NCI-H2081 (cell line): ENCODE measurements around the gene COX17.

Experiments
- DNase-seq, 2 experiments: peaks; one replicate each; lab custom pipeline; 2025; lab: John Stamatoyannopoulos, UW

COX17 gene

DNA sequence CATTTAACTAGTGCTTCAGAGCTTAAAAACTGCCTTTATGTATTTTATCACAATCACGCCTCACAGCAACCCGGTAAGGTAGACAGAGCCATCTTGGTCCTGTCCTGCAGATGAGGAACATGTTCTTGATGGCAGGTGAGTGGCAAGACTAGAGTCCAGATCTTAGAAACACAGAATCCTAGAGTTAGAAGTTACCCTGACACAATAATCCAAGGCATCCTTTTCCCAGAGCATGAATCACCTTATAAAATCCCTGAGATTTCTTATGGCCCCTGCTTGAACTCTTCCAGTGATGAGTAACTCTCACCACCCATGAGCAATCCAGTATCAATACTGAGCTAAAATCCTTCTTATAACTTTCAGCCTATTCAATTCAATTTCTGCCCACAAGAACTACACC lies 33.7 kb downstream of the COX17 start:
- DNase-seq = no peak

DNA sequence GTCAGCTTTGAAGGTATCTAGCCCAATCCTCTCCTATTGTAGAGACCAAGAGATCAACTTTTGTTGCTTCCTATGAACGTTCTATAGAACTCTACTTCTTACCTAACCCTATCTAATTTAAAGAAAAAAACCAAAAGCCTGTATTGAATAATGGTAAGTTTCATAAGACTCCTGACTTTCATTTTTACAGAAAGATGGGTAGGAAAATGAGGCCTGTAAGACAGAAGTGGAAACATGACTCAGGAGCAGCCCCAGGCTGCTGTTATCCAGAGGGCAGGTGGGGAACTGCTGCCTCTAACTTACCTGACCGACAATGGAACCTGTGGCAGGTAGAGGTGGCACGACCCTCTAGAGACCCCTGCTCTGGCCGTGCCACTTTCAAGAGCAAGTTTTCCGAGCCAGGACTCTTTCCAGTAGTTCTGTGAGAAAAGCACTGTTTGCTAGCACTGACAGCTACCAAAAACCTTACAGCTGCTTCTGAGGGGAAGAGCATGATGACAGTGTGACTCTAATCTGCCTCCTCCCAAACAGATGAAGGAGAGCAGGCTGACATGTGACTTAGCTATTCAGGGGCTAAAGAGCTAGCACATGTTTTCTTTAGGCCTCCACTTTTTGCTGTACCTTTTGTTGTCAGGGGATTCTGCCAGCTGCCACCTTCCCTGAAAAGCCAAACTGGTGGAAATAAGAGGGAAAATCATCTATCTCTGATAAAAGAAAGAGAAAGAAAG lies 34.3 kb downstream of the COX17 start:
- no peak for DNase-seq

DNA sequence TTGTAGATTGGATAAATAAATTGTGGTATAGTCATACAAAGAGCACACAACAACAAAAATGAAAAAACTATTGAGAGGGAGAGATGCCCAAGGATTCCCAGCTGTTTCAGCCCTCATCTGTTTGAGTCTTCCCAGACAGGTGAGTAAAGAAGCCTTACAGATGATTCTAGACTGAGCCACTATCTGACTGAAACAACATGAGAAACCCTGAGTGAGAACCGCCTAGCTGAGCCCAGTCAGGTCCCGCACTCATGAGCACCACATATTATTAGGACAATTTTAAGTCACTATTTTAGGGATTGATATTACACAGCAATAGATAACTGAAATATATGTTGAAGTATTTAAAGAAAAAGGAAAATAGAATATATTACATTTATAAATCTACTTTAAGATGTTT lies 35.8 kb downstream of the COX17 start:
- DNase-seq = no peak

DNA sequence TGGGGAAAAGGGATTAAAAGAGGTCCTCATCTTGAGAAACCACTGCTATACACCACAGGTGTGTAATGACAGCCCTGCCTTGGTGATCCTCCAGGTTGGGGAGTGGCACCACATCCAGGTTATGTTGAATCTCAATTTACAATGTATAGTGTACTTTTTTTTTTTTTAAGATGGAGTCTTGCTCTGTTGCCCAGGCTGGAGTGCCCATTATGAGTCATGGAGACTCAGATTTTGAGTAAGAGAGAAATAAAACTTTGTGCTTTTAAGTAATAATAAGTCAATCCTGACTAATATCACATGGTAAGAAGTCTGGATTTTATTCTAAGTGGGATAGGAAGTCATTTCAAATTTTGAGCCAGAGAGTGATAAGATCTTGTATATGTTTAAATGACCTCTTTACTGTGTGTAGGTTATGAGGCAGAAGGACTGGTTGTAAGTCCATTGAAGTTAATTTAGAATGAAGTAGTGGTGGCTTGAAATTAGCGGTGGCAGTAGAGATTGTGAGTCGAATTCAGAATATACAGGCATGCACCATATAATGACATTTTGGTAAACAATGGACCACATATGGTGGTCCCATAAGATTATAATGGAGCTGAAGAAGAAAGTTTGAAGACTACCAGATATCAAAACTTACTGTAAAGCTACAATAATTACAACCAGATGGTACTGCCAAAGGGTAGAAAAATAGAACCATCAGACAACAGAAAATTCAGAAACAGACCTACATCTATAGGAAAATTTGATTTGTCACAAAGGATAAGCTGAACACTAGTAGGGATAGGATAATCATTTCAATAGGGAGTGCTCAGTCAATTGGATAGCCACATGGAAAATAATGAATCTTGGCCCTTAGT lies 37.5 kb downstream of the COX17 start:
- no peak for DNase-seq

DNA sequence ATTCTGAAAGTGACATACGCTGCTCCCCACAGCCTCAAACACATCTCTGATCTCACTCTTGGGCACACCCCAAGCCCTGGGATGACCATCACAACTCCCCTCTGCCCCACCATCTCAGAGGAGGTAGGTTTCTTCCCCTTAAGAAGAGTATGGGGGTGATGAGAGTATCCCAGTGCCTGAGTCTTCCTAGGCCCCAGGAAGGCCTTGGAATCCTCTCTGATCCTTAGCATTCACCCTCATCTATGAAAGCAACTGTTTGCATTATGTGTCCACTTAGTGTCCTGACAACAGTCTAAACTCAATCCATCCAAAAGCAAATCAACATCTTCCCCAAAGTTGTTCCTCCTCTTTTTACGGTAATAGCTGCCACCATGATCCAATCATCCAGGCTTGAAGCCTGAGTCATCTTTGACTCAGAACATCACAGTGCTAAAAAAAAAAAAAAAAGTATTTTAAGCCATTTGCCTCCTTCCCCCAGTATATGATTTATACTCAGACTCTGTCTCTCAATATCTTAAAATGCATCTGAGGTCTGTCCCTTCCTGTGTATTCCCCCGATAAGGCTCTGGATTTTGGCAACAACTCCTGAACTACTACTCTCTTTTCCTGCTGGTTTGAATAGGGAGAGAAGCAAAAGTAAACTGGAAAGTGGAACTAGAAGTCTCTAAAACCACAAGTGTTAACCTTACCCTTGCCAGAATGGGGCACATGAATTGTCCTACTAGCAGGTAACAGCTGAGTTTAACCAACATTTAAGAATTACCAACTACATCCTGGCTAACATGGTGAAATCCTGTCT lies 39.3 kb downstream of the COX17 start:
- no peak for DNase-seq

DNA sequence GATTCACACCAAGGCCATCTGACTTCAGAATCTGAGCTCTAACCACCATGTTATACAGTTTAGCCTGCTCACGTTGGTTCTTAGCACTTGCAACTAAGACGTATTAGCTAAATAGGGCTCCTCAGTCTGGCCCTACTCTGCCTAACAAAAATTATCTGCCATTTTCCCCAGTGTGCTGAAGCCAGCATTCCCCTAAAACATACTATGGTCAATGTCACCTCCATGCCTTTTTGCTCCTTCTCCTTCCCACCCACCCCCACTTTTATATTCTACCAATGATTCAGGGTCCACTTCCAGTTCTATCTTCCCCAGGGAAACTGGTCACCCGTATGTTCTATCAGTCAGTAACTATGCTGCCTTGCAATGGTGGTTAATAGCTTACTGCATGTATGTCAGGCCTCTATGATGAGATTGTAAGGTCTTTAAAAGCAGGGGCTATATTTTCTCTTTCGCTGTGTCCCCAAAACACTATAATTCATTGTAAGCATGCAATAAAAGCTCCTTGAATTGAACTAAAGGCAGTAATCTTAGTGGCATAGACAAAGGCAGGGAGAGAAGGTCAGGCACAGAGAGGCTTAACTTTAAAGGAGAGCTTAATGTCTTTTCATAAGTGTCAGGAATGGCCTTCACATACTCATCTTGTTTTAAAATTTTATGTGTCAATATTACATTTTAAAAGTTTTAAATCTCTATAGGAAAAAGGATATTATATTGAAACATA lies 40.2 kb downstream of the COX17 start:
- no peak for DNase-seq

DNA sequence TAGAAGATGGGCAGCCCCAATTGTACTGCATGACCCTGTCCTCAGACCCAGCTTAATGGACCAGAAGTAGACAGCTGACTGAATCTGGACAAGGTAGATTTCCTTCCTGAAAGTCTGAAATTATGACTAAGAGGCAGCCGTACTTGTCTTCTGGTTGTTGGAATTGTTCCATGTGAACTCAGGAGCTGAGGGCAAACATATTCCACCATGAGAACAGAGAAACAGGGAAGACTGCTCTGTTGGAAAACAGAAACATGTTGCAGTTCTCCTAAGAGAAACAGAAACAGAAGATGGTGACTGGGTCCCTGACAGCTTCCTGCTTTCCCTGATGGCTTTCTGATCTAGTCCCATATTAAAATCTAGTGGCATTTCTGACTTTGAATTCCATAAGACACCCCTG lies 41.0 kb downstream of the COX17 start:
- no peak for DNase-seq

DNA sequence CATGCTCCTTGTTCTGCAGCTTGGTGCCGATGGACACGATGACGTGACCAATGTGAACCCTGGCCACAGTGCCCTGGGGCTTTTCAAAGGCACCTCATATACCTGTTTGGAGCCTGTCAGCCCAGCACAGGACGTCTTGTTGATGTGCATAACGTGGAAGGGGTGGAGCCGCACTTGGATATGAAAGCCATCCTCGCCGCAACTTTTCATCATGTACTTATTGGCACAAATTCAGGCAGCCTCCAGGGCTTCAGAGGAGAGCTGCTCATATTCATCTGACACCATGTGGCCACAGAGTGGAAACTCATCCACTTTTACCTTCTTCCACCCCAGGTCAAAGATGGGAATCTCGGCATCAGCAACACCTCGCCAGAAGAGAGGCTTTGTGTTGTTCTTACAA lies 41.5 kb downstream of the COX17 start:
- DNase-seq = no peak

DNA sequence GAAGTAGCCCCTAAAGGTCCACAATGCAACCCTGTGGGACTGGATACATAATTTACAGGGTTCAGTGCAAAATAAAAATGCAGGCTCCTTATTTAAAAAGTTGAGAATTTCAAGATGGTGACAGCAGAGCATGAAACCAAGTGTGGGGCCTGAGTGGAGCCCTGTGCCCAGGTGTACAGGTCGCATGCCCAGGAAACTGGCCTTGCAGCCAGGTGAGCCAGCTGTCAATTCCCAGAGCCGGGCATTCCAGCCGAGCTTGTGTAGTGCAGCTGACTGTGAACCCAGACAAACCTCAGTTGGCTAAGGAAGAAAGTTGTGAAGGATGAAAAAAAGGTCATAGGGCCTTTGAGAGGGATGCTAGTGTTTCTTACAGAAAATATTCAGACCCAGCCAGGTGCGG lies 44.4 kb downstream of the COX17 start:
- DNase-seq = no peak

DNA sequence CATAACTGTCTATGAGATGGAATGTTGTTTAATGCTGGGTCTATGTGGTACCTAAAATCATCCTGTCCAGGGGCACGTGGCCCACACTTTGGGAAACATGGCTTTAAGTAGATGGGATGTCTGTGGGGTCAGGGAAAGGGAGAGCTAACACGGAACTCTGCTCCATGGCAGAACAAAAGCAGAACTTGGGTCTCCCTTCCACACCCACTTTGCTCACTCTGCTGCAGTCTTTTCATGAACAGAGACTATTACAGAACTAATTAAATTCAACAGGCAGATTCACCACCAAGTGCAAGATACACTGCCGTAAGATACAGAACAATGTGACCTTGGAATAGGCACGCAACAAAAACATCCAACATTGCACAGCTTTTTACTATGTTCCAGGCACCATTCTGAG lies 45.0 kb downstream of the COX17 start:
- no peak for DNase-seq

DNA sequence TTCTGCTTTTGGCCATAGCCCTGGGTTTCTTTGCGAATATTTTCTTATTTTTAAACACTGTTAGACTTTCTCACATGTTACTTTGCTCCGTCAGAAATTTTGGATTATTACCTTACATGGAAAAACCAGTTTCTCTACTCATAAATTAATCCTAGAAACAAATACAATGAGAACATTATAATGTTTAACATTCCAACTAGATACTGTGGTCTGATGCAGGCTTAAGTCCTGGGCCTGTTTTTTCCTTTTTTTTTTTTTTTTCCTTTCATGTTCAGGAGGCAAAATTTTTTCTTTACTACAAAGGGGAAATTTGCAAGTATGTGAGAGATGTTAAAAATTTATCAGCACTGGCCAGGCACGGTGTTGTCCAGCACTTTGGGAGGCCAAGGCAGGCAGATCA lies 45.7 kb downstream of the COX17 start:
- no peak for DNase-seq

DNA sequence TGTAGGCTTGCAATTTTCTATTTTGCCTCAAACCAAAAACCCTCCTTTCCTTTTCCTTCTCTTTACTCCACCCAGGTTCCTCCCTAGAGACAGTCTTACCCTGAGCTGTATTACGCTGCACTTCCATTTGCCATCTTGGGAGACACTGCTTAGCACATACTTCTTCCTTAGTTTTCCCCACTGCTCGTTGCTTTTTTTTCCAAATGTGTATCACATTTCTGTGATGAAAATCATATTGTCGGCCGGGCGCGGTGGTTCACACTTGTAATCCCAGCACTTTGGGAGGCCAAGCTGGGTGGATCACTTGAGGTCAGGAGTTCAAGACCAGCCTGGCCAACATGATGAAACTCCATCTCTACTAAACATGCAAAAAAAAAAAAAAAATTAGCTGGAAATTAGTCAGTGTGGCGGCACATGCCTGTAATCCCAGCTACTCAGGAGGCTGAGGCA lies 46.3 kb downstream of the COX17 start:
- no peak for DNase-seq

DNA sequence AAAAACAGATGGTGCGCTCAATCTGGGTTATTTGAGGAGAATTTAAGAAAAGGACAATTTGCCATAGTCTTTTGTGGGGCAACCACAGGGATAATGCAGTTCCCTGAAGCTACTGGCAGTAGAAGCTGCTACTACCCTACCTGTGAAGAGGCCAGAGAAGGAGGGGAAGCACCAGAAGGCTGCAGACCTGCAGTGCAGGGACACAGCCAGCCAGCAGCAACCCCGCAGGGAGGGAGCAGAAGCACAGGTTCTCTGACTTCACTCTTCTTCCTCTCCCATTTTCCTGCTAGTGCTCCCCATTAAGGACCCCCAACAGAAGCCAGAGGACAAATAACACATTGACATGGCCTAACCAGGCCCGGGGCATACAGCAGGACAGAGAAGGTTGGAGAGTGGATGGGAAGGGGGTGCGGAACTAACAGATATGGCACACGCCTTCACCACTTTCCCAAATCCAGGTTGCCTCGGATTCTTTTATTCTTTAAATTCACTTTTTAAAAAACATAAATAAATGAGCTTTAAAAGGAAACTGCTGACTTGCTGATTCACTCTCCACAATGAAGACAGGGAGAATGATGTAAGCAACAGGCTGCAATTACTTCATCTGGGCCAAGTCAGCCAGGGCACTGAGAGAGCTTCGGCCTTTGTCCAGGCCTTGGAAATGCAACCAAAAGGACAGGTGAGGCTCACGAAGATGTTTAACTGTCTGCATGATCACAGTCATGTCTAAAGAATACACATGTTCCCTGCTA lies 46.9 kb downstream of the COX17 start:
- no peak for DNase-seq

DNA sequence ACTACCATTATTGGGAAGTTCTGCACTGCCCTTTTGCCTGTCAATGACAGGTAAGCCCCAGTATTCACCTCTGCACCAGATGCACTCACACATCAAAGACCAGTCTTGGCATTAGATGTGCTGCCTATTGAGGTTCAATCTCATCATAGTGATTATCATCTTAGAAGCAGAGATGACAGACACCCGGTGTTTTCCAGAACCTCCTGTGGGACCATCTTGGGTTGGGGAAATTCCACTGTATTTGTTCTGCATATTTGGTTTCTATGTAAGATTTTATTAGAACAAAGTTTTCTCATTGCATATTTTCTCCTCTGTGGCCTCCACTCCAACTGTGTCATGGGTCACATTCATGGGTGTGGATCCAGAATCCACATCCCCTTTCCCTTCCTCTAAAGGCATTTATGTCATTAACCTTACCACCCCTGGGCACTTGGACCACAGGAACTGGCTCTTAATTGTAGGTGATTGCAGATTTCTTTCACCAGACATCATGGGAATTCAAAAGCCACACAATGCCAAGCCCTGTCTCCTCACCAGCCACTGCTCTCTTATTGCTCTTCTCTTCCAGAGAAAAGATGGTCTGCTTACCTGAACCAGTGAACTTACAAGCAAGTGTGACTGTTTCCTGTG lies 48.3 kb downstream of the COX17 start:
- no peak for DNase-seq

DNA sequence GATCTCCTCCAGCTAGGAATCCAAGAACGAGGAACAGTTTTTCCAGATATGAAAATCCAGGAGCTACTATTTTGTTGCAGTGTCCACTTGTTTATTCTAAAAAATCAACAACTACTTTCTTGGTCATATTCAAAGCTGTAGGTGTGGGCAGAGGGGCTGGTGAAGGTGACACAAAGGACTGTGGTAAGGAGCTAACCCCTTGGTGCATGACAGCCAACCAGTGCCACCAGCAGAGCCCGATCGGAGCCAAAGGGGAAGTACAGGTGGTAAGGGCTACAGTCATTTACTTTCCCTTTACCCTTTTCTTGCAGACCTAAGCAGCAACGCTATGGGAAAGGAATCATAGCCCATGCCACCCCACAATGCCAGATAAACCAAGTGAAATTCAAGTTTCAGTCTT lies 48.8 kb downstream of the COX17 start:
- DNase-seq = no peak

DNA sequence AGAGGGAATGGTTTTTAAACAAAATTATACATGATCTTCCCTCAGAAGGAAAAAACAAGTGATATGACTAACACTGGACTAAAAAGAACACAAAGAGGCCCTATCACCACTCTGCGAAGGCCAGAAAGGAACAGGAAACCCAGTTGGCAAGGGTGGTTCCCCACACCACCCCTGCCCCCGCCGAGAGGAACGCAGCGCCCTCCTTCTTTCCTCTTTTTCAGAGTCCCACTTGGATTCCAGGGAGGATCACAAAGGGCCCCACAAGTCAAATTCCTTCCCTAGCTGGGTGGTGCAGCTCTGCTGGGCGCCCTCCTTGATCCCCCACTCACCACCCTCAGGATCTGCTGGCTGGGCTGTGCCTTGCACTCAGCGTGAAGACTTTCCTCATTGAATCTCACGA lies 49.7 kb downstream of the COX17 start:
- DNase-seq = no peak

DNA sequence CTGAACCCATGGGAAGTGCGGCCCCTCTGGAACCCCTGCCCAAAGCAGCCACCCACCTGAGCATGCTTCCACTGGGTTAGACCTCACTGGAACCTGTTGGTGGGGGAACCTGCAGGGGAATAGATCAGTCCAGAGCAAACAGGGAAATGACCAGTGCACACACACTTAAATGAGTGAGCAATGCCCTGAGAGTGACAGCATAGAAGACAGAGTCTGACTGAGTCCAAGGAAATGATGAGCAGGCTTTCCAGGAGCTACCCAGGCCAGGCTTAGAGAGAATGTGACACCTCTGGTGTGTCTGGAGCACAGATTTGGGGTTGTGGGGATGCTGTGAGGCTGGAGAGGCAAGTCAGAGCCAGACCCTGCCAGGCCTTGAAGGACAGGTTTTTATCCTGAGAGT lies 51.0 kb downstream of the COX17 start:
- no peak for DNase-seq

DNA sequence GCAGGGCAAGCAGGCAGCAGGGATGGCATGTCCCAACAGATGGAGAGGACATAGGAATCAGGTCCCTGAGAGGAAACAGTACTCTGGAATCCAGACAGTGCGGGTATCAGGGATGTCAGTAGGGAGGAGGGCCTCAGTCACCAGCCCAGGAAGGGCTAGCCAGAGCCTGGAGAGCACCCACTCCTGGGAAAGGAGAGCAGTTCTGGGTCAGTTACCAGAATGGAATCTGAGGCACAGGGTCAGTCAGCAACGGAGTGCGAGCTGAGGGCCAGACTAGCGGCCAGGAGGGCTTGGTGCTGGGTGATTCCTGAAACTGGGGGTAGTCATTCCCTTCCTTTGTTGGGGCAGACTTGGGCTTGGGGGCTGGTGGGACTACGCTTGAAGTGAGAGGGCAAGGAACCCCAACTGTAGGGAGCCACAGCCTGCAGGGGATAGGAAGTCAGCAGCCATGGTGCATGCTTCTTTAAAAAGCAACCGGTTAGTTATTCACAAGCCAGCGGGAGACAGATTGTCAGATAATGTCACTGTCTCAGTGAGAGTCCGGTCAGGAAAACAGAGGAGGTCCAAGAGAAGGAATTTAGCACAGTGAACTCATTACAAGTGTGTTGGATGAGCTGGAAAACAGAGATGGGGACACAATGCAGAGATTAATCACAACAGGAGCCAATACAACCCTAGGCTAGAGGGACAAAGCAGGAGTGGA lies 51.6 kb downstream of the COX17 start:
- no peak for DNase-seq

DNA sequence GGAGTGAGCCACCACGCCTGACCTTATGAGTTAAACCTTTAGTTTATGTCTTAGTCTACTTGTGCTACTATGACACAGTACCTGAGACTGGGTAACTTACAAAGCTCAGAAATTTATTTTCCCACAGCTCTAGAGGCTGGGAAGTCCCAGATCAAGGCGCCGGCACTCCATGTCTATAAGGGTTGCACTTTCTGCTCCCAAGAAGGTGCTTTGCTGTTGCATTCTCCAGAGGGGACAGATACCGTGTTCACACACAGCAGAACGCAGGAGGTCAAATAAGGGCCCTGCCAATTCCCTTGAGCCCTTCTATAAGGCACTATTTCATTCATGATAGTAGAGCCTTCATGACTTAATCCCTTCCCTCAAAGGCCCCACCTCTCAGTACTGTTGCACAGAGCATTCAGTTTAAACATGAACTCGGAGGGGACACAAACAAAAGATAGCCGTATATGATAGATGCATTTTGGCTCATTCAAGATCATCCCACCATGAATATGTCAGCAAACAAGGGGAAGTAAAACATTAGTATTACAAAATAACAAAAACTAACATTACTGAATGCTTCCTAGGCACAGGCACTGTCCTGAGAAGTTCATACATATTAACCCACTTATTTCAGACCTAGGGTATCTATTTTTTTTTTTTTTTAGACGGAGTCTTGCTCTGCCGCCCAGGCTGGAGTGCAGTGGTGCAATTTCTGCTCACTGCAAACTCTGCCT lies 53.0 kb downstream of the COX17 start:
- no peak for DNase-seq

DNA sequence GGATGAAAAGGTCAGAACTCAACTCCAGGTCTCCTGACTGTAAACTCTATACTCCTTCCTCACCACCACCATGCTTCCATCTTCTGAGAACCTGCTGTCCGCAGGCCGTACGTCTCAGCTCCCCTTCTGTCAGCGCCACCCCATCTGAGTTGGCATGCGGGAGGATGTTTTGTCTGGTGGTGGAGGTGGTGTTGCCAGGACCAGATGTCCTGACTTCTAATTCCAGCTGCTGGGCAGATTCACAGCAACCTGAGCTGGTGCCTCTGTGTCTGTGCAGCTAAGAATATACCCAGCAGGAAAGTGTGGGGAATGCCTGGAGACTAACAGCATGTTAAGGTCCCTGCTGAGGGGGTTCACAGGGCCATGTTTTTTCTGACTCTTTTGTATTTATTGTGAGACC lies 56.3 kb downstream of the COX17 start:
- DNase-seq = no peak
